Measurements from ENCODE around the gene SLAIN1.

SLAIN1 gene

GRCh38 chr13:77714119-77714755 is 16.8 kb downstream of the SLAIN1 start:
- no peak for DNase-seq (ENCODE audit: low read depth)

GRCh38 chr13:77715233-77715891 is 17.9 kb downstream of the SLAIN1 start:
- no peak for DNase-seq (ENCODE audit: low read depth)

GRCh38 chr13:77716692-77717091 is 19.2 kb downstream of the SLAIN1 start:
- DNase-seq (ENCODE audit: low read depth): no peak

DNA sequence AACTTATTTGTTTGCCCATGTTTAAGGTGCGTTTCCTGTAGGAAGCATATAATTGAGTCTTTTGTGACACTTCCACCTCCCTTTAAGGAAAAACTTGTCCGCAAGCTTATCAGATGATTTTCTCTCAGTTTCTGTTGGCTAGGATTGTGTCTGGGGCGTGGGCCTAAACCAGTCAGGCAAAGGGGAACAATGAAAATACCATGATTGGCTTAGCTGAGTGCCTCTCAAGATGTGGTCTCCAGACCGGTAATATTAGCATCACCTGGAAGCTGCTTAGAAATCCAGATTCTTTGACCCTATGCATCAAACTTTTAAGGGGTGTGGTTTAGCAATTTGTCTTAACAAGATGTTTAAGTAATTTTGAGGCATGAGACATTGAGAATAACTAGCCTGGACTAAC is 20.0 kb downstream of the SLAIN1 start:
- no peak for DNase-seq (ENCODE audit: low read depth)

- DNase-seq (ENCODE audit: low read depth): no peak
Measured at GRCh38 chr13:77719128-77719527, 21.6 kb downstream of the SLAIN1 start.

DNA sequence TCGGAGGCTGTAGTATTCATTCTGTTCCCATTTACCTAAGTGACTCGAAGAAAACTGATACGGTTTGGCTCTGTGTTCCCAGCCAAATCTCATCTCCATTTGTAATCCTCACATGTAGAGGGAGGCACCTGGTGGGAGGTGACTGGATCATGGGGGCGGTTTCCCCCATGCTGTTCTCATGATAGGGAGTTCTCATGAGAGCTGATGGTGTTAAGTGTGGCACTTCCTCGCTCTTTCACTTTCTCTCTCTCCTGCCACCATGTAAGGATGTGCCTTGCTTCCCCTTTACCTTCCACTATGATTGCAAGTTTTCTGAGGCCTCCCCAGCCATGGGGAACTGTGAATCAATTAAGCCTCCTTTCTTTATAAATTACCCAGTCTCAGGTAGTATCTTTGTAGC is 23.5 kb downstream of the SLAIN1 start:
- DNase-seq (ENCODE audit: low read depth): no peak

DNA sequence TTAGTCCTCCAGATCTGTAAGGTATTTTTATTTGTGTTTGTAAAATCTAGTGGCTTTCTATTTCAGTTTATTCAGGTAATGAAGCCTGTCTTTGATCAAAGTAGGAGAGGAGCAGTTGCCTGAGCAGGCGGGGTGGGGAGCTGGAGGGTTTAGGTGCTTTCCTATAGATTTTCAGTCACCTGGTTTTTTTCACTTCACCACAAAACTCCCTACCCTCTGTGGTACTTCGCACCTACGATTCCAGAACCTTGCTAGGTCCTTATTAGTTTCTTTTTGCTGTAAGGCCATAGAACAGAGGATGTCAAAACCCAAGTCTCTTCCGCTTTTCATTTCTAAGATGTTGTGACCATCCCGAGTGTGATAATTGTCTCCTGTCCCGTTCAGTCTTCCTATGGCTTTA is 26.6 kb downstream of the SLAIN1 start:
- no peak for DNase-seq (ENCODE audit: low read depth)

DNA sequence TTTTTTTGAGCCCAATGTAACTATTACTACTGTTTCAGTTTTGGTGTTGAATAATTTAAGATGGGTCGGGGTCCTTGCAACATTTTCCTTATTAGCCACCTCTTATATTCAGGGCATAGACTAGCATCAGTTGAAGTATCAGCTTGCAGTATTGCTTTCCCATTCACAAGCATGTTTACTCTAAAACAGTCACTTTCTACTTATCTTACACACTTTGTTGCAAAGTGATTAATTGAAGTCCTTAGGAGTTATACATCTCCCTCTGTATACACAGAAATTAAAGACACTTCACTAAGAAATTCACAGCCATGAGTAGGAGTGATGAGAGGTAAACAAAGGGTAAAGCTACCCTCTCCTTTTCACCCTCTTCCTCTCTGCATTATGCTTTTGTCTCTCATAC is 27.6 kb downstream of the SLAIN1 start:
- no peak for DNase-seq (ENCODE audit: low read depth)

DNA sequence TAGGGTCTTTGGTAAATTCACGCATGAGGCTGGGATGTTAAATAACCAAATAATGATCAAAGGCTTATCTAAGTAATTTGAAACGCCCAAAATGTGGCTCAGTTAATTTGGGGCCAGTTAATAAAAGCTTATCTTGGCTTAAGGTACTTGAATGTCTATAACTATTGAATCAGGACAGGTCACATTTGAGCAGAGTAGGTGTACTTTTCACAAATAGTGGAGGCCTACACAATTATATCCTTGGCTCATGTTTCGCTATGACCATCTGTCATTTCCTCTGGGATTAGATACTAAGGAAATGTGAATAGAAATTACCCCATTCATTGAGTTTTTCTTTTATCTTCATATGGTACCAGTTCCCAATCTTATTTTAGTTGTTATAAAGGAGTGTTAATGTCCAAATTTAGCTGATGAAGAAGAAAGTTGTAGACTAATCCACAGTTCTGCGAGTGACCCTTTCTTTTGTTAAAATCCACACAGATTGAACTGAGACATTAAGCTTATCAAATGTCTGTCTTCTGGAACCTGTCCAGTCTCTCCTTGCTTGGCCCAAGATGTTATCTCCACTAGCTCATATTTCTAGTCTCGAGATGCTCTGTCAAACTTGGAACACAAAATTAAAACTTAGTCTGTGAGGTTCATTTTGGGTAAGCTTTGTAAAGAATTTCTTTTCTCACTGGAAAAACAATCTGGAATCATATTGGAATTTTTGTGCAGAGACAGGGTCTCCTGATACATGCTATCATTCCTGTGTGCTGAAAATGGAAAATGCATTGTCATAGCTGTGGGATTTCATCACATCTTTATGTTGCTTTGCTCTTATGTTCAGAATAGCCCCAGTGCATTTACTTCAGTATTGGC is 31.0 kb downstream of the SLAIN1 start:
- DNase-seq (ENCODE audit: low read depth): no peak

- no peak for DNase-seq (ENCODE audit: low read depth)
Measured at GRCh38 chr13:77729502-77730221, 32.2 kb downstream of the SLAIN1 start.

GRCh38 chr13:77730572-77730971 is 33.1 kb downstream of the SLAIN1 start:
- DNase-seq (ENCODE audit: low read depth): no peak

GRCh38 chr13:77732287-77732686 is 34.8 kb downstream of the SLAIN1 start:
- DNase-seq (ENCODE audit: low read depth): no peak

GRCh38 chr13:77733674-77734073 is 36.2 kb downstream of the SLAIN1 start:
- no peak for DNase-seq (ENCODE audit: low read depth)

GRCh38 chr13:77737583-77738200 is 40.2 kb downstream of the SLAIN1 start:
- no peak for DNase-seq (ENCODE audit: low read depth)

GRCh38 chr13:77740097-77740735 is 42.7 kb downstream of the SLAIN1 start:
- DNase-seq (ENCODE audit: low read depth): no peak

DNA sequence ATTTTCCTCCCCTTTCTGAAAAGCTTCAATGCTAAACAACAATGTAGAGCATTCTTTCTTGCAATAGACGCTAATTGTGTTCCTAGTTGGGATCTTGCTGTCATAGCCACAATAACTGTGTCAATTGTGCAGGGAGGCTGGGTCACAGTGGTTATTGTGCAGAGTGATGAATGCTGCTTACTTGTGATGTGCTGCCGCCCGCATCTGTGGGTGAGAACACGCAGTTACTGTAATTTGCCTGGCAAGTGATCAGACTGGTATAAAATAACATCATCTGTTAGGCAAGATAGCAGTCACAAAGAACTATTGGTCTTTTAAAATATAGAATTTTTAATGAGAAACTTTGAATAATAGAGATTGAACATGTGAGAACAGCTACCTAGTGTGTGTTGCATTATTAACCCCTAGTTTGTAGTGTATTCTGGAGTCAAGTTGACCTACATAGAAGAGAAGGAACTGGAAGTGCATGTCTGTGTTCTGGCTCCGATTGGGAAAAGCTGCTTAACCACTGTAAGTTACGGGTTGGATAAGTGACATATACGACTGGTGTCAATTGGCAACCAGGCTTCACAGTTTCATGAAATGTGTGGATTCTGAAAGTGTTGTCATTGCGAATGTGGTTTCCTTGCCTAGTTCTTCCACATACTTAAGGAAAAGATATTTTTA is 43.6 kb downstream of the SLAIN1 start:
- DNase-seq (ENCODE audit: low read depth): no peak

- DNase-seq (ENCODE audit: low read depth): no peak
Measured at GRCh38 chr13:77741597-77741972, 44.1 kb downstream of the SLAIN1 start.

DNA sequence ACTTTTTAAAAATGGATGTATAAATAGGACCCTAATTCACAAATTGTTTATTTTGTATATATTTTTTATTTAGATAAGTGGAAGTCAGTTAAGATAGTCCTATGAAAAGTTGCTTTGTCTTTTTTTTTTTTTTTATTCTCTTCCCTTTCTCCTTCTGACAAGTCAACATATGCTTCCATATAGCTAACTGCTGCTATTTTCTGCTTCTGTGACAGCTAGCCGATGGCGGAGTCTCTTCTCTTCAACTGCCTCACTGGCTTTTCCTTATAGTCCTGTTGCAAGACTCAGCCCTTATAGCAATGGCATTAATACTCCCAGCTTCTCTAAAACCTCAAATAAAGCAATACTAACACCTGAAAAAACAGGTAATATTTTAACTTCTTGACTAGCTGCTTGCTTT is 45.3 kb downstream of the SLAIN1 start:
- DNase-seq (ENCODE audit: low read depth): no peak

DNA sequence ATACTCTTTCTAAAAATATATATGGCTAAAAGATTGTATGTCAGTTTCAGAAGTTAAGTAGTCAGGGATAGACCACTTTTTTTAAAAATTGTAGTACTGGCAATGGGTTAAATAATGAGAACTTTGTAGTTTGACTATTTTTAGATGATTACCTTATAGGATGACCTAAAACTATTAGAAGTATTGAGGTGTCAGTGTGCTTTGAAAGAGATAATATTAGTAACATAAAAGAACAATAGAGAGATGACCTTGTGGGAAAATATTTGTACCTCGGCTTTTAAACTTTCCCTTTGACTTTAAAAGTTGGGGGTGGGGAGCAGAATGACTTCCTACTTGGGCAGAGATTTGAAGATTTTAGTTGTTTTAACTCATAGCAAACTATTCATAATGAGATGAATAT is 48.3 kb downstream of the SLAIN1 start:
- DNase-seq (ENCODE audit: low read depth): no peak

- DNase-seq (ENCODE audit: low read depth): no peak
Measured at GRCh38 chr13:77749344-77749880, 51.9 kb downstream of the SLAIN1 start.
